Measurements from ENCODE around the gene VPS33B. TPM values are rescaled to one million over a fixed set of nuclear protein-coding genes. Genes with fewer than 3 reads are reported as not detected.

Gene VPS33B
- polyA plus RNA-seq (2012; ENCODE audit: low read depth, missing spikeins) = 24.0 TPM

- TF ChIP-seq POLR2A (IDR thresholded peaks at IDR 0.05; ENCODE audit: low read depth, low read length) (peak; percentile 70), POLR2AphosphoS5 (IDR thresholded peaks at IDR 0.05; ENCODE audit: low read depth, low read length) (peak; percentile 62), PAX5 (IDR thresholded peaks at IDR 0.05; ENCODE audit: insufficient read depth, low read length, severe bottlenecking) (no peak), POU2F2 (IDR thresholded peaks at IDR 0.05; ENCODE audit: low read depth, low read length) (no peak; the same call in 1 of the 2 replicates), SPI1 (IDR thresholded peaks at IDR 0.05; ENCODE audit: low read depth, low read length) (no peak), TAF1 (IDR thresholded peaks at IDR 0.05; ENCODE audit: low read depth, low read length) (peak; percentile 66; the same call in 1 of the 2 replicates)
- DNase-seq (ENCODE audit: insufficient read length, low spot score) = peak; percentile 43
- peak; percentile 82 for FAIRE-seq
Observed at GRCh38 chr15:91022075-91022831, at the start of gene VPS33B. Gene VPS33B, minus strand, starts transcription at chr15:91022594. Its CDS starts 345 bp downstream, at chr15:91022249.

- no peak for DNase-seq (ENCODE audit: insufficient read length, low spot score)
- TF ChIP-seq PAX5 (IDR thresholded peaks at IDR 0.05; ENCODE audit: insufficient read depth, low read length, severe bottlenecking) (no peak), POLR2A (IDR thresholded peaks at IDR 0.05; ENCODE audit: low read depth, low read length) (no peak), POU2F2 (IDR thresholded peaks at IDR 0.05; ENCODE audit: low read depth, low read length) (no peak), TAF1 (IDR thresholded peaks at IDR 0.05; ENCODE audit: low read depth, low read length) (no peak), SPI1 (IDR thresholded peaks at IDR 0.05; ENCODE audit: low read depth, low read length) (no peak), POLR2AphosphoS5 (IDR thresholded peaks at IDR 0.05; ENCODE audit: low read depth, low read length) (no peak)
- no peak for FAIRE-seq
Observed at GRCh38 chr15:91072161-91072560, 49.8 kb upstream of the VPS33B start.

- FAIRE-seq (no peak), DNase-seq (ENCODE audit: insufficient read length, low spot score) (no peak)
- TF ChIP-seq SPI1 (IDR thresholded peaks at IDR 0.05; ENCODE audit: low read depth, low read length) (no peak), POLR2A (IDR thresholded peaks at IDR 0.05; ENCODE audit: low read depth, low read length) (no peak), POLR2AphosphoS5 (IDR thresholded peaks at IDR 0.05; ENCODE audit: low read depth, low read length) (no peak), TAF1 (IDR thresholded peaks at IDR 0.05; ENCODE audit: low read depth, low read length) (no peak), POU2F2 (IDR thresholded peaks at IDR 0.05; ENCODE audit: low read depth, low read length) (no peak)
Observed at GRCh38 chr15:91070872-91071271, 48.5 kb upstream of the VPS33B start.

- FAIRE-seq (no peak), DNase-seq (ENCODE audit: insufficient read length, low spot score) (no peak)
- TF ChIP-seq POLR2AphosphoS5 (IDR thresholded peaks at IDR 0.05; ENCODE audit: low read depth, low read length) (no peak), PAX5 (IDR thresholded peaks at IDR 0.05; ENCODE audit: insufficient read depth, low read length, severe bottlenecking) (no peak), POU2F2 (IDR thresholded peaks at IDR 0.05; ENCODE audit: low read depth, low read length) (no peak), TAF1 (IDR thresholded peaks at IDR 0.05; ENCODE audit: low read depth, low read length) (no peak), SPI1 (IDR thresholded peaks at IDR 0.05; ENCODE audit: low read depth, low read length) (no peak), POLR2A (IDR thresholded peaks at IDR 0.05; ENCODE audit: low read depth, low read length) (no peak)
Observed at GRCh38 chr15:91068966-91069365, 46.6 kb upstream of the VPS33B start.

- no peak for FAIRE-seq
- no peak for DNase-seq (ENCODE audit: insufficient read length, low spot score)
- TF ChIP-seq TAF1 (IDR thresholded peaks at IDR 0.05; ENCODE audit: low read depth, low read length) (no peak), POLR2AphosphoS5 (IDR thresholded peaks at IDR 0.05; ENCODE audit: low read depth, low read length) (no peak)
Observed at GRCh38 chr15:91068436-91068835, 46.0 kb upstream of the VPS33B start.

- no peak for TF ChIP-seq TAF1 (IDR thresholded peaks at IDR 0.05; ENCODE audit: low read depth, low read length)
- TF ChIP-seq SPI1 (IDR thresholded peaks at IDR 0.05; ENCODE audit: low read depth, low read length) = no peak
- TF ChIP-seq POU2F2 (IDR thresholded peaks at IDR 0.05; ENCODE audit: low read depth, low read length) = no peak
- TF ChIP-seq POLR2AphosphoS5 (IDR thresholded peaks at IDR 0.05; ENCODE audit: low read depth, low read length) = no peak
- TF ChIP-seq PAX5 (IDR thresholded peaks at IDR 0.05; ENCODE audit: insufficient read depth, low read length, severe bottlenecking) = no peak
- no peak for TF ChIP-seq POLR2A (IDR thresholded peaks at IDR 0.05; ENCODE audit: low read depth, low read length)
- no peak for FAIRE-seq
- no peak for DNase-seq (ENCODE audit: insufficient read length, low spot score)
Observed at GRCh38 chr15:91067036-91067435, 44.6 kb upstream of the VPS33B start.

- TF ChIP-seq PAX5 (IDR thresholded peaks at IDR 0.05; ENCODE audit: insufficient read depth, low read length, severe bottlenecking) (no peak), POU2F2 (IDR thresholded peaks at IDR 0.05; ENCODE audit: low read depth, low read length) (no peak), TAF1 (IDR thresholded peaks at IDR 0.05; ENCODE audit: low read depth, low read length) (no peak), POLR2A (IDR thresholded peaks at IDR 0.05; ENCODE audit: low read depth, low read length) (no peak), SPI1 (IDR thresholded peaks at IDR 0.05; ENCODE audit: low read depth, low read length) (no peak), POLR2AphosphoS5 (IDR thresholded peaks at IDR 0.05; ENCODE audit: low read depth, low read length) (no peak)
- FAIRE-seq = no peak
- no peak for DNase-seq (ENCODE audit: insufficient read length, low spot score)
Observed at GRCh38 chr15:91065505-91065904, 43.1 kb upstream of the VPS33B start.

- FAIRE-seq = no peak
Observed at GRCh38 chr15:91061997-91062396, 39.6 kb upstream of the VPS33B start.

GRCh38 chr15:91061230-91061629 is 38.8 kb upstream of the VPS33B start:
- TF ChIP-seq SPI1 (IDR thresholded peaks at IDR 0.05; ENCODE audit: low read depth, low read length) (no peak), POLR2AphosphoS5 (IDR thresholded peaks at IDR 0.05; ENCODE audit: low read depth, low read length) (no peak), POU2F2 (IDR thresholded peaks at IDR 0.05; ENCODE audit: low read depth, low read length) (no peak), TAF1 (IDR thresholded peaks at IDR 0.05; ENCODE audit: low read depth, low read length) (no peak), POLR2A (IDR thresholded peaks at IDR 0.05; ENCODE audit: low read depth, low read length) (no peak), PAX5 (IDR thresholded peaks at IDR 0.05; ENCODE audit: insufficient read depth, low read length, severe bottlenecking) (no peak)
- FAIRE-seq (no peak), DNase-seq (ENCODE audit: insufficient read length, low spot score) (no peak)

More at GRCh38 chr15:91061997-91062396, 39.6 kb upstream of the VPS33B start:
- no peak for DNase-seq (ENCODE audit: insufficient read length, low spot score)
- TF ChIP-seq POLR2AphosphoS5 (IDR thresholded peaks at IDR 0.05; ENCODE audit: low read depth, low read length) (no peak), PAX5 (IDR thresholded peaks at IDR 0.05; ENCODE audit: insufficient read depth, low read length, severe bottlenecking) (no peak), SPI1 (IDR thresholded peaks at IDR 0.05; ENCODE audit: low read depth, low read length) (no peak), POU2F2 (IDR thresholded peaks at IDR 0.05; ENCODE audit: low read depth, low read length) (no peak)

Measured in GM12891 (cell line).